ENCODE results near the gene SIRT2.
"Not testable (repeated sequence)": the region's sequence is repeated elsewhere in the genome, so short reads cannot be mapped to it uniquely, and the experiment has no call there.

The SIRT2 gene

GRCh38 chr19:38892841-38893240, 6.6 kb downstream of the SIRT2 start:
- no peak for DNase-seq

- no peak for DNase-seq
Measured at GRCh38 chr19:38891771-38892170, 7.6 kb downstream of the SIRT2 start.

- DNase-seq = no peak
Measured at GRCh38 chr19:38890686-38891085, 8.7 kb downstream of the SIRT2 start.

- DNase-seq = no peak
Measured at GRCh38 chr19:38889803-38890202, 9.6 kb downstream of the SIRT2 start.

- no peak for DNase-seq
Measured at GRCh38 chr19:38888876-38889275, 10.5 kb downstream of the SIRT2 start.

- DNase-seq = not testable (repeated sequence)
Measured at GRCh38 chr19:38884691-38885090, 14.7 kb downstream of the SIRT2 start.

- DNase-seq = no peak
Measured at GRCh38 chr19:38883286-38883685, 16.1 kb downstream of the SIRT2 start.

- no peak for DNase-seq
Measured at GRCh38 chr19:38880882-38881609, 18.4 kb downstream of the SIRT2 start.

- DNase-seq = no peak
Measured at GRCh38 chr19:38880076-38880881, 19.1 kb downstream of the SIRT2 start.

- no peak for DNase-seq
Measured at GRCh38 chr19:38879400-38879751, 20.0 kb downstream of the SIRT2 start.

- no peak for DNase-seq
Measured at GRCh38 chr19:38878575-38879399, 20.6 kb downstream of the SIRT2 start.

GRCh38 chr19:38877781-38878574, 21.4 kb downstream of the SIRT2 start, which contains the start of gene RINL:
RINL (minus strand) TSS chr19:38878275; CDS start chr19:38876742, 1,533 bp downstream.
- DNase-seq = peak; percentile 69 to 71

GRCh38 chr19:38875656-38876395, 23.6 kb downstream of the SIRT2 start:
- no peak for DNase-seq

- DNase-seq = not testable (repeated sequence)
Measured at GRCh38 chr19:38873400-38873799, 26.0 kb downstream of the SIRT2 start.

- no peak for DNase-seq
Measured at GRCh38 chr19:38870612-38871011, 28.8 kb downstream of the SIRT2 start.

- DNase-seq = peak; percentile 92 to 95
Measured at GRCh38 chr19:38869836-38870607, 29.4 kb downstream of the SIRT2 start.

- peak in 1 of 2 donors; percentile 26 for DNase-seq
Measured at GRCh38 chr19:38869160-38869835, 30.1 kb downstream of the SIRT2 start.

GRCh38 chr19:38868551-38868950, 30.9 kb downstream of the SIRT2 start:
- no peak for DNase-seq

GRCh38 chr19:38867171-38867780, 32.1 kb downstream of the SIRT2 start:
- DNase-seq = no peak

Data from activated CD4-positive, alpha-beta T cell treated with anti-CD3 and anti-CD28 coated beads for 4 hours (primary cell).